Astrocyte of the spinal cord (primary cell): ENCODE results near the gene ZNF141.
"Not testable (repeated sequence)": the region's sequence is repeated elsewhere in the genome, so short reads cannot be mapped to it uniquely, and the experiment has no call there.

Experiments
- DNase-seq: peaks from one replicate; pipeline ENCODE4 v3.0.0; 2011; ENCODE audit warnings: low read depth, low spot score
- H3K4me3 ChIP-seq: 2 replicates; pipeline ENCODE4 v1.5.1; 2011; ENCODE audit warnings: low read depth, mild to moderate bottlenecking, low read length, moderate library complexity
- in situ Hi-C: cut with HindIII; loops from 2 replicates; pipeline ENCODE4 v1.10.0; 2017; ENCODE audit warnings: low sequenced_read_pairs
- TF ChIP-seq, protein P1 (sequence below): IDR thresholded peaks from 2 replicates; pipeline ENCODE4 v1.5.1; 2012; ENCODE audit warnings: low read depth, mild to moderate bottlenecking, low read length, inconsistent platforms

The ZNF141 gene

DNA sequence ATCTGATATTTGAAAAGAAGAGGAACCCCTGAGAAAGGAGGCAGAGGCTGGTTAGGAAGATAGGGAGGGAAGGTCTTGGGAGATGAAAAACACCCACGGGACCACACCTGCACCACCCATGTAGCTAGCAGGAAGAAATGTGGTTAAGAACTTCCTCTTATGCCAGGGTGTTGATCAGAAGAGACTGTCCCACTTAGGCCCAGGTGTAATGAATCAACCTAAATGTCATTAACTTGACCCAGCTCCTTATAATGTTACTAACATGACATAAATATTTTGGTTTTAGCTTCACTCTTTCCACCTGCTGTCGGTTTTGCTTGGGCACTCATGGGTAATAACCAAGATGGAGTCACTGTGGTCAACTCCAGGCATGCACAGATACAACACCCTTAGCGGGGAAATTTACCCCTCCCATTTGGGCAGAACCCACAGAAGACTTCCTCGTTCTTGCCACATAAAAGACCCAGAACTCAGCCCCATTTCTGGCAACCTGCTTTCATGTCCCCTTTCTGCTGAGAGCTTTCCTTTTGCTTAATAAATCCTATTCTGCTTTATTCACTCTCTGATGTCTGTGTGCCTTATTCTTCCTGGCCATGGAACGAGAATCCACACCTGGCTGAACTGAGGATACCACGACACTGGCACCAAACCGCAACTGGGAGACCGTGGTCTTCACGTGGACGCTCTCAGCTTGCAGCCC is 46.8 kb downstream of the ZNF141 start:
- no peak for DNase-seq
- no peak overlapping the region for H3K4me3 ChIP-seq
- in situ Hi-C loops = no loop called here
- TF ChIP-seq, protein P1, sequence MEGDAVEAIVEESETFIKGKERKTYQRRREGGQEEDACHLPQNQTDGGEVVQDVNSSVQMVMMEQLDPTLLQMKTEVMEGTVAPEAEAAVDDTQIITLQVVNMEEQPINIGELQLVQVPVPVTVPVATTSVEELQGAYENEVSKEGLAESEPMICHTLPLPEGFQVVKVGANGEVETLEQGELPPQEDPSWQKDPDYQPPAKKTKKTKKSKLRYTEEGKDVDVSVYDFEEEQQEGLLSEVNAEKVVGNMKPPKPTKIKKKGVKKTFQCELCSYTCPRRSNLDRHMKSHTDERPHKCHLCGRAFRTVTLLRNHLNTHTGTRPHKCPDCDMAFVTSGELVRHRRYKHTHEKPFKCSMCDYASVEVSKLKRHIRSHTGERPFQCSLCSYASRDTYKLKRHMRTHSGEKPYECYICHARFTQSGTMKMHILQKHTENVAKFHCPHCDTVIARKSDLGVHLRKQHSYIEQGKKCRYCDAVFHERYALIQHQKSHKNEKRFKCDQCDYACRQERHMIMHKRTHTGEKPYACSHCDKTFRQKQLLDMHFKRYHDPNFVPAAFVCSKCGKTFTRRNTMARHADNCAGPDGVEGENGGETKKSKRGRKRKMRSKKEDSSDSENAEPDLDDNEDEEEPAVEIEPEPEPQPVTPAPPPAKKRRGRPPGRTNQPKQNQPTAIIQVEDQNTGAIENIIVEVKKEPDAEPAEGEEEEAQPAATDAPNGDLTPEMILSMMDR = no peak

DNA sequence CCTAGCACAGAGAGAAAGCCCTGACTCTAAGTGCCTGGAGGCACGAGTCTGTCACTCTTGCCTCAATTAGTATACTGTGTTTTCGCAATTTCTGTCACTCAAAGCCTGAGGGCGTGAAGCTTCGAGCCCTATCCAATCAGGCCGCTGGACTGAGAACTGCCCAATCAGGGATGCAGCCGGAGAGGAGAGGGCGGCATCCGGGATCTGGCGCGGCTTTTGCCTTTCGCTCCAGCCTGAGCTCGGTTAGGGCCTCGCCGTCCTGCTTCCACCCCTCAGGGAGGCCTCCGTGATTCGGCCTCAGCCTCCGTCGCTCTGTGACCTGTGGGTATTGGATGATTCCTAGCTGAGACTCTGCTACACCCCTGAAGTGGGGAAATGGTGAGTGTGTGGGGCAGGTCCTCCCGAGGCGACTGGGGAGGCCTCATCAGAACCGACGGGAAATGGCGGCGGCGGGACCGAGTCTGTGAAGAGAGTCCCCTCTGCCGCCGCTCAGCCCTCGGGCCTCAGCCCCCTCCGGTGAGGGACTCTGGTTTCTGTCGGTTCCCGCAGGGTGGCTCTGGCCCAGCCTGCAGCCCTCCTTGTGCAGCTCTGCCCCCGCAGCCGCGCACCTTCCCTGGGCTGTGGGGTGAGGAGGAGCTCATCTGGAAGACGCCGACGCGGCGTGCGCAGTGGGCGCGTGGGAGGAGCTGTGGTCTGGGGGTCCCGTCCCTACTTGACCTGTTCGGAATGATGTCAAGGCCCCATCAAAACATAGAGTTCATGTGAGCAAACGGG is 48.5 kb downstream of the ZNF141 start:
- in situ Hi-C loops = no loop called here
- H3K4me3 ChIP-seq = peak overlapping the region; percentile 39
- TF ChIP-seq, protein P1 = no peak
- DNase-seq = no peak

DNA sequence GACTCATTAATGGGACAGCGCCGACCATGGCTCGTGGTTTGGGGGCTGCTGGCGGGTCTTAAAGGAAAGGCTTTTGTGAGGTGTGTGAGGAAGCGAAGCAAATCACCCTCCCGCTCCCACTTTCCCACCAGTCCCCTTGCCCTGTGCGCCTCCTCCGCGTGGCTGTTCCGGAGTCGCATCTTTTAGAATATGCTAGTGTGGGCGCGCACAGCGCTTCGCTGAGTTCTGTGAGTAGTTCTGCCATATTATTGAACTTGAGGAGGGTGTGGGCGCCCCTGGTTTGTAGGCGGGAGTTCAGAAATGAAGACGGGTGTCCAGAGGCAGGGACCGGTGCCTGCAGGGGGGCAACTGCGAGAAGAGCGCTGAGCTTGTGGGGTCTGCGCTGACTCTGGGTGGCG is 49.1 kb downstream of the ZNF141 start:
- DNase-seq = no peak
- H3K4me3 ChIP-seq = peak overlapping the region; percentile 39
- in situ Hi-C loops = no loop called here
- TF ChIP-seq, protein P1 = no peak

DNA sequence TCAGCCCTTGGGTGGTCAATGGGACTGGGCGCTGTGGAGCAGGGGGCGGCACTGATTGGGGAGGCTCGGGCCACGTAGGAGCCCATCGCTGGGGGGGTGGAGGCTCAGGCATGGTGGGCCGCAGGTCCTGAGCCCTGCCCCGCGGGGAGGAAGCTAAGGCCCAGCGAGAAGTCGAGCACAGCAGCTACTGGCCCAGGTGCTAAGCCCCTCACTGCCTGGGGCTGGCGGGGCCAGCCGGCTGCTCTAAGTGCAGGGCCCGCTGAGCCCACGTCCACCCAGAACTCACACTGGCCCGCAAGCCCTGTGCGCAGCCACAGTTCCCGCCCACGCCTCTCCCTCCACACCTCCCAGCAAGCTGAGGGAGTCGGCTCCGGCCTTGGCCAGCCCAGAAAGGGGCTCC is 66.4 kb downstream of the ZNF141 start:
- DNase-seq = no peak
- in situ Hi-C loops = no loop called here
- TF ChIP-seq, protein P1 = no peak
- H3K4me3 ChIP-seq = no peak overlapping the region

DNA sequence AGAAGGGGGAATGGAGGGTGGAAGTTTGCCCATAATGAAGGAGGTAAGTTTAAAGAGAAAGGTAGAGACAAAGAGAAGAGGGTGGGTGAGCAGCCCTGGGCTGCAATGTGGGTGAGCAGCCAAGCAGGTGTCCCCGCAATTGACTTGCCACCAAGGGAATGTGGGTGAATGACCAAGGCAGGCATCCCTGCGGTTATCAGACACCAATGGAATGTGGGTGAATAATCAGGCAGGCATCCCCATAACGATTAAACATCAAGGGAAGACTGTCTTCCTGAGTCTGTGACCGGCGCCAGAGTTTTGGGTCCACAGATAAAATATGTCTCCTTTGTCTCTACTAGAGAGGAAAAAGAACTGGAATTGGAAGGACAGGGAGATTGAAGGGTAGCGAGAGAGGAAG is 70.7 kb downstream of the ZNF141 start:
- in situ Hi-C loops, DNase-seq, H3K4me3 ChIP-seq: not testable (repeated sequence)

DNA sequence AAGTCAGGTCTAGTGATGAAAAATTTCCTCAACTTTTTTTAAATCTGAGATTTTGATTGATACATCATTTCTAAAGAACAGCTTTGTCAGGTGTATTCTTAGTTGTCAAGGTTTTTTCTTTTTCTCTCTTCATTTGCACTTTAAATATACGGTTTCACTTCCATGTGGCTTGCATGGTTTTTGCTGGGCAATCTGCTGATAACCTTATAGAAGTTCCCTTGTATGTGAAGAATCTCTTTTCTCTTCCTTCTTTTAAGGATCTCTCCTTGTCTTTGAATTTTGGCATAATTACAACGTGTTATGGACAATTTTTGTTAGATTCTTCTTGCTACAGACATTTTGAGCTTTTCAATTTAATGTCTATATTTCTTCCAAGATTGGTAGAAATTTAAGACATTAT is 85.0 kb downstream of the ZNF141 start:
- in situ Hi-C loops = no loop called here
- TF ChIP-seq, protein P1 = no peak
- H3K4me3 ChIP-seq = no peak overlapping the region
- DNase-seq = no peak
